ENCODE data around the gene DPH3.
A peak's percentile ranks its signal among the peaks of the same experiment; 100 is the strongest.
"Not testable (repeated sequence)": the region's sequence is repeated elsewhere in the genome, so short reads cannot be mapped to it uniquely, and the experiment has no call there.

The DPH3 gene

GRCh38 chr3:16264708-16265454 lies at the start of gene DPH3, which contains the start of gene OXNAD1:
Gene DPH3, minus strand, starts transcription at chr3:16264943. Its CDS starts 67 bp downstream, at chr3:16264876.
Gene OXNAD1, plus strand, starts transcription at chr3:16265212. Its CDS starts 5,741 bp downstream, at chr3:16270953.
- peak; percentile 97 for DNase-seq (ENCODE audit: low spot score)

- no peak for DNase-seq (ENCODE audit: low spot score)
These were observed 49.3 kb upstream of the DPH3 start for GRCh38 chr3:16313886-16314645.

GRCh38 chr3:16311960-16312451 lies 47.3 kb upstream of the DPH3 start:
- no peak for DNase-seq (ENCODE audit: low spot score)

- DNase-seq (ENCODE audit: low spot score): not testable (repeated sequence)
These were observed 45.7 kb upstream of the DPH3 start for GRCh38 chr3:16310486-16310885.

- peak; percentile 37 for DNase-seq (ENCODE audit: low spot score)
These were observed 44.8 kb upstream of the DPH3 start for GRCh38 chr3:16309558-16309957.

GRCh38 chr3:16308727-16309126 lies 44.0 kb upstream of the DPH3 start:
- no peak for DNase-seq (ENCODE audit: low spot score)

- DNase-seq (ENCODE audit: low spot score): no peak
These were observed 43.2 kb upstream of the DPH3 start for GRCh38 chr3:16307832-16308531.

GRCh38 chr3:16305111-16305541 lies 40.4 kb upstream of the DPH3 start:
- DNase-seq (ENCODE audit: low spot score): no peak

GRCh38 chr3:16304061-16305010 lies 39.6 kb upstream of the DPH3 start:
- DNase-seq (ENCODE audit: low spot score): no peak

GRCh38 chr3:16303037-16303575 lies 38.4 kb upstream of the DPH3 start:
- DNase-seq (ENCODE audit: low spot score): no peak

GRCh38 chr3:16302082-16302631 lies 37.4 kb upstream of the DPH3 start:
- no peak for DNase-seq (ENCODE audit: low spot score)

- DNase-seq (ENCODE audit: low spot score): peak; percentile 28
These were observed 36.8 kb upstream of the DPH3 start for GRCh38 chr3:16301507-16301906.

- no peak for DNase-seq (ENCODE audit: low spot score)
These were observed 36.2 kb upstream of the DPH3 start for GRCh38 chr3:16300881-16301359.

GRCh38 chr3:16300307-16300706 lies 35.6 kb upstream of the DPH3 start:
- no peak for DNase-seq (ENCODE audit: low spot score)

GRCh38 chr3:16299746-16300145 lies 35.0 kb upstream of the DPH3 start:
- no peak for DNase-seq (ENCODE audit: low spot score)

GRCh38 chr3:16298891-16299290 lies 34.1 kb upstream of the DPH3 start:
- DNase-seq (ENCODE audit: low spot score): no peak

- DNase-seq (ENCODE audit: low spot score): no peak
These were observed 33.5 kb upstream of the DPH3 start for GRCh38 chr3:16297997-16298885.

GRCh38 chr3:16295298-16295890 lies 30.7 kb upstream of the DPH3 start:
- DNase-seq (ENCODE audit: low spot score): no peak

GRCh38 chr3:16294844-16295243 lies 30.1 kb upstream of the DPH3 start:
- DNase-seq (ENCODE audit: low spot score): no peak
